Neural cell (in vitro differentiated cells): ENCODE data around the gene FILIP1L. TPM values are rescaled to one million over a fixed set of nuclear protein-coding genes. Genes with fewer than 3 reads are reported as not detected.

Source experiments
- H2AFZ ChIP-seq: fragments of 200-600, 300-800 bp; sonication (generic), shearing (Covaris generic); 2 replicates; pipeline ENCODE4 v1.6.0; 2014; ENCODE audit warnings: low read depth, mild to moderate bottlenecking, antibody characterized with exemption, low read length, moderate library complexity
- H3F3A ChIP-seq: fragments of 200-600 bp; shearing (Covaris generic); 2 replicates; pipeline ENCODE4 v1.6.1; 2016; ENCODE audit warnings: mild to moderate bottlenecking, moderate library complexity, mixed read lengths, antibody characterized with exemption, low read length; ENCODE audit not compliant: insufficient read depth, poor library complexity, severe bottlenecking
- H3K27ac ChIP-seq: fragments of 200-600, 300-800 bp; sonication (generic), shearing (Covaris generic); 2 replicates; pipeline ENCODE4 v1.5.1; 2014; ENCODE audit warnings: mild to moderate bottlenecking, low read length, moderate library complexity
- H3K27me3 ChIP-seq: fragments of 300-800, 200-600 bp; sonication (generic), shearing (Covaris generic); 2 replicates; pipeline ENCODE4 v1.6.0; 2014; ENCODE audit warnings: mild to moderate bottlenecking, low read depth, low read length, moderate library complexity; ENCODE audit not compliant: insufficient read depth
- H3K36me3 ChIP-seq: fragments of 300-800, 200-600 bp; sonication (generic), shearing (Covaris generic); 2 replicates; pipeline ENCODE4 v1.5.1; 2014; ENCODE audit warnings: mild to moderate bottlenecking, antibody characterized with exemption, low read length, moderate library complexity; ENCODE audit not compliant: insufficient read depth
- H3K4me2 ChIP-seq: fragments of 300-800, 200-600 bp; sonication (generic), shearing (Covaris generic); 2 replicates; pipeline ENCODE4 v1.6.0; 2014; ENCODE audit warnings: mild to moderate bottlenecking, low read length
- H3K4me3 ChIP-seq: fragments of 300-800, 200-600 bp; sonication (generic), shearing (Covaris generic); 2 replicates; pipeline ENCODE4 v1.5.1; 2014; ENCODE audit warnings: mild to moderate bottlenecking, low read length, moderate library complexity
- H3K79me2 ChIP-seq: fragments of 200-600 bp; shearing (Covaris generic); replicated peaks from 2 replicates; pipeline ENCODE4 v1.6.0; 2014; ENCODE audit warnings: mild to moderate bottlenecking, low read length, moderate library complexity; ENCODE audit not compliant: insufficient read depth
- H3K9ac ChIP-seq: fragments of 300-800, 200-600 bp; sonication (generic), shearing (Covaris generic); 2 replicates; pipeline ENCODE4 v1.6.1; 2016; ENCODE audit warnings: mild to moderate bottlenecking, low read length, mixed read lengths
- H3K9me2 ChIP-seq: fragments of 200-600 bp; shearing (Covaris generic); 2 replicates; pipeline ENCODE4 v1.6.1; 2016; ENCODE audit warnings: mild to moderate bottlenecking, low read length, mixed read lengths; ENCODE audit not compliant: insufficient read depth
- H3K9me3 ChIP-seq: fragments of 200-600, 300-800 bp; sonication (generic), shearing (Covaris generic); 2 replicates; pipeline ENCODE4 v1.6.1; 2016; ENCODE audit warnings: mild to moderate bottlenecking, mixed run types, low read length, moderate library complexity, mixed read lengths
- H4K20me1 ChIP-seq: fragments of 200-600 bp; shearing (Covaris generic); 2 replicates; pipeline ENCODE4 v1.6.1; 2016; ENCODE audit warnings: mild to moderate bottlenecking, mixed run types; ENCODE audit not compliant: insufficient read depth
- EP300 ChIP-seq: fragments of 450-650 bp; conservative IDR thresholded peaks from 2 replicates; pipeline ENCODE4 v1.6.1; 2014; ENCODE audit warnings: antibody characterized with exemption, mild to moderate bottlenecking, moderate library complexity; ENCODE audit not compliant: poor library complexity, severe bottlenecking
- EZH2 ChIP-seq: fragments of 200-600, 300-800 bp; shearing (Covaris generic), sonication (generic); IDR thresholded peaks from 2 replicates; pipeline ENCODE4 v1.6.1; 2014; ENCODE audit warnings: antibody characterized with exemption, low read length, borderline replicate concordance, mild to moderate bottlenecking; ENCODE audit not compliant: insufficient read depth, poor library complexity, severe bottlenecking
- MXI1 ChIP-seq: fragments of 450-650 bp; conservative IDR thresholded peaks from 2 replicates; pipeline ENCODE4 v1.6.1; 2014; ENCODE audit warnings: antibody characterized with exemption, mild to moderate bottlenecking; ENCODE audit not compliant: poor library complexity, severe bottlenecking
- POLR2AphosphoS5 ChIP-seq: IDR thresholded peaks from 2 replicates; pipeline ENCODE4 v1.6.1; 2012
- RAD21 ChIP-seq: fragments of 450-650 bp; conservative IDR thresholded peaks from 2 replicates; pipeline ENCODE4 v1.6.1; 2014; ENCODE audit warnings: antibody characterized with exemption, mild to moderate bottlenecking, moderate library complexity
- REST ChIP-seq: IDR thresholded peaks from 2 replicates; pipeline ENCODE4 v1.6.1; 2012; ENCODE audit warnings: borderline replicate concordance
- SMC3 ChIP-seq: fragments of 450-650 bp; conservative IDR thresholded peaks from 2 replicates; pipeline ENCODE4 v1.6.1; 2014; ENCODE audit warnings: antibody characterized with exemption, mild to moderate bottlenecking, moderate library complexity; ENCODE audit not compliant: poor library complexity
- TAF1 ChIP-seq: IDR thresholded peaks from 2 replicates; pipeline ENCODE4 v1.6.1; 2012; ENCODE audit warnings: low read depth
- polyA plus RNA-seq: library from polyadenylated mRNA; depleted of rRNA; stranded (reverse); fragments of >200 nt; gene quantifications from 2 replicates; pipeline ENCODE4 v1.2.3, GENCODE V29; 2014
- TF ChIP-seq, protein P1 (sequence below): fragments of 450-650 bp; IDR thresholded peaks from 2 replicates; pipeline ENCODE4 v1.5.1; 2014; ENCODE audit warnings: antibody characterized with exemption, mild to moderate bottlenecking, moderate library complexity; ENCODE audit not compliant: poor library complexity, severe bottlenecking

FILIP1L gene
- polyA plus RNA-seq, 1 donor from 2014 or later: 0.27 TPM

- Histone ChIP-seq H3K4me2 (no peak overlapping the region), H3K27me3 (no peaks in the 10 kb centered on the region), H2AFZ (no peak overlapping the region), H3F3A (no peaks in the 10 kb centered on the region), H3K27ac (no peak overlapping the region), H4K20me1 (no peaks in the 10 kb centered on the region), H3K9me3 (no peaks in the 10 kb centered on the region), H3K36me3 (no peaks in the 10 kb centered on the region), H3K4me3 (no peak overlapping the region), H3K9me2 (no peaks in the 10 kb centered on the region), H3K9ac (no peak overlapping the region), H3K79me2 (no peaks in the 10 kb centered on the region)
- TF ChIP-seq EZH2: no peak
- TF ChIP-seq POLR2AphosphoS5: no peak
- TF ChIP-seq, protein P1, sequence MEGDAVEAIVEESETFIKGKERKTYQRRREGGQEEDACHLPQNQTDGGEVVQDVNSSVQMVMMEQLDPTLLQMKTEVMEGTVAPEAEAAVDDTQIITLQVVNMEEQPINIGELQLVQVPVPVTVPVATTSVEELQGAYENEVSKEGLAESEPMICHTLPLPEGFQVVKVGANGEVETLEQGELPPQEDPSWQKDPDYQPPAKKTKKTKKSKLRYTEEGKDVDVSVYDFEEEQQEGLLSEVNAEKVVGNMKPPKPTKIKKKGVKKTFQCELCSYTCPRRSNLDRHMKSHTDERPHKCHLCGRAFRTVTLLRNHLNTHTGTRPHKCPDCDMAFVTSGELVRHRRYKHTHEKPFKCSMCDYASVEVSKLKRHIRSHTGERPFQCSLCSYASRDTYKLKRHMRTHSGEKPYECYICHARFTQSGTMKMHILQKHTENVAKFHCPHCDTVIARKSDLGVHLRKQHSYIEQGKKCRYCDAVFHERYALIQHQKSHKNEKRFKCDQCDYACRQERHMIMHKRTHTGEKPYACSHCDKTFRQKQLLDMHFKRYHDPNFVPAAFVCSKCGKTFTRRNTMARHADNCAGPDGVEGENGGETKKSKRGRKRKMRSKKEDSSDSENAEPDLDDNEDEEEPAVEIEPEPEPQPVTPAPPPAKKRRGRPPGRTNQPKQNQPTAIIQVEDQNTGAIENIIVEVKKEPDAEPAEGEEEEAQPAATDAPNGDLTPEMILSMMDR: no peak
- TF ChIP-seq EP300: no peak
- TF ChIP-seq TAF1: no peak
- no peak for TF ChIP-seq REST
- TF ChIP-seq MXI1: no peak
- no peak for TF ChIP-seq SMC3
- no peak for TF ChIP-seq RAD21
Observed at GRCh38 chr3:100057716-100058575, 56.4 kb downstream of the FILIP1L start.

GRCh38 chr3:100053951-100054620 is 60.2 kb downstream of the FILIP1L start:
- no peaks in the 10 kb centered on the region for H3K79me2 ChIP-seq
- no peak overlapping the region for H3K27ac ChIP-seq
- no peaks in the 10 kb centered on the region for H3K9me2 ChIP-seq

More at GRCh38 chr3:100053951-100054620, 60.2 kb downstream of the FILIP1L start:
- H3K9ac ChIP-seq: no peak overlapping the region
- no peaks in the 10 kb centered on the region for H3K36me3 ChIP-seq
- TF ChIP-seq EZH2: no peak
- TF ChIP-seq TAF1: no peak
- TF ChIP-seq SMC3: no peak
- TF ChIP-seq RAD21: no peak
- no peak for TF ChIP-seq EP300
- TF ChIP-seq, protein P1: no peak
- TF ChIP-seq POLR2AphosphoS5: no peak
- no peak for TF ChIP-seq REST
- no peak for TF ChIP-seq MXI1
- no peaks in the 10 kb centered on the region for H4K20me1 ChIP-seq
- H3K9me3 ChIP-seq: no peaks in the 10 kb centered on the region
- H3K4me2 ChIP-seq: no peak overlapping the region
- H3F3A ChIP-seq: no peaks in the 10 kb centered on the region
- H2AFZ ChIP-seq: no peak overlapping the region
- no peaks in the 10 kb centered on the region for H3K27me3 ChIP-seq
- H3K4me3 ChIP-seq: no peak overlapping the region
